Heart right ventricle (tissue), 16 donors: ENCODE data around the gene ATPAF2. TPM values are rescaled to one million over a fixed set of nuclear protein-coding genes. Genes with fewer than 3 reads are reported as not detected.

Experiments
- ATAC-seq, 8 donors: fragments of 200-7000 bp; cut with Tn5 transposase; one replicate each; pipeline ENCODE4 v1.9.1; 2020; ENCODE audit warnings: mild to moderate bottlenecking in 8 of 8, moderate library complexity in 8 of 8, moderate number of reproducible peaks in 1 of 8
- DNase-seq, 2 donors: peaks; one replicate each; pipeline ENCODE4 v3.0.0-alpha.2; 2020
- H3K27ac ChIP-seq, 10 donors: fragments of 200-600 bp; sonication (generic) in 2 of 10; one replicate each; pipeline versions ENCODE4 v1.5.0 to v1.8.0; 2020 to 2022; ENCODE audit warnings: mild to moderate bottlenecking in 3 of 10
- H3K27me3 ChIP-seq, 7 donors: fragments of 200-600 bp; one replicate each; pipeline ENCODE4 v1.8.0; 2021 to 2022; ENCODE audit warnings: mild to moderate bottlenecking in 2 of 7
- H3K36me3 ChIP-seq, 9 donors: fragments of 200-600 bp; sonication (generic) in 1 of 9; one replicate each; pipeline versions ENCODE4 v1.5.0 to v1.8.0; 2020 to 2022; ENCODE audit warnings: mild to moderate bottlenecking in 2 of 9
- H3K4me1 ChIP-seq, 9 donors: fragments of 200-600 bp; sonication (generic) in 1 of 9; one replicate each; pipeline versions ENCODE4 v1.5.0 to v1.8.0; 2020 to 2022; ENCODE audit warnings: mild to moderate bottlenecking in 4 of 9
- H3K4me3 ChIP-seq, 10 donors: fragments of 200-600 bp; sonication (generic) in 2 of 10; one replicate each; pipeline versions ENCODE4 v1.5.0 to v1.8.0; 2020 to 2022; ENCODE audit warnings: mild to moderate bottlenecking in 7 of 10, moderate library complexity in 2 of 10
- H3K9me3 ChIP-seq, 11 donors: fragments of 200-600 bp in 10 of 11; sonication (generic) in 2 of 11; one replicate each; pipeline versions ENCODE4 v1.5.0 to v1.8.0; 2013 to 2022; ENCODE audit warnings: mild to moderate bottlenecking in 2 of 11, control low read depth in 1 of 11, moderate library complexity in 1 of 11
- CTCF ChIP-seq, 9 donors: fragments of 200-600 bp; sonication (generic) in 2 of 9; IDR thresholded peaks; one replicate each; pipeline versions ENCODE4 v1.5.0 to v1.8.0; 2021 to 2022; ENCODE audit warnings: antibody characterized with exemption in 9 of 9, mild to moderate bottlenecking in 5 of 9, moderate library complexity in 1 of 9
- WGBS, 2 donors: extraction: QIAGEN DNeasy Blood & Tissue Kit; methylation state at CpG; one replicate each; pipeline ENCODE4 v1.1.7; 2013; ENCODE audit warnings: inconsistent platforms in 1 of 2; 5-methylcytosine and 5-hydroxymethylcytosine counted together
- intact Hi-C, 10 donors: fragments of 100-400 bp; cut with DNase I; formaldehyde crosslinking; loops; one replicate each; pipeline versions ENCODE4 v1.11.1 to v1.14.2; 2022
- polyA plus RNA-seq, 2 donors: library from polyadenylated mRNA; stranded (reverse); fragments of 200-250 nt; gene quantifications; one replicate each; pipeline ENCODE4 v1.2.3, GENCODE V29; 2013
- total RNA-seq, 10 donors: library from RNA; stranded (reverse); fragmentation: NEBNext Ultra II Directional in 3 of 10; extraction: Animal tissue kit (Norgen Biotek cat#: 25700) in 3 of 10; gene quantifications; one replicate each; pipeline versions ENCODE4 v1.2.1 to v1.2.4, GENCODE V29; 2021 to 2023
- donor health status: Arrhythmogenic right ventricular cardiomyopathy.
- donor health status: ischemic (EF 13 %, LVEDD 7.1; RV severe dilation, severe dysfunction).
- donor health status: healthy with polysubstance abuse.
- donor health status: DM: no; HTN: yes; CAD: no.
- donor health status: DM: no; HTN: no; CAD: no.
- donor health status: ischemic (EF 25% LVEDD 6.9; RV normal size, moderate dysfunction).
- donor health status: ischemic (EF 25% LVEDD 5.7; RV mildly dilated, moderate dysfunction).
- donor health status: healthy.
- donor health status: DM: yes; HTN: yes; CAD: no.
- donor health status: Ischemic cardiomyopathy.
- donor health status: ischemic (EF 35%, LVEDD 5.7; RV mildly dilated, moderate dysfunction).
- donor health status: nonischemic (EF 11% LVEDD 7.7; RV severe dilation, severe dysfunction).
- donor health status: DM: yes; HTN: yes; CAD: no.
- donor health status: PGD.
- donor health status: ischemic (EF 29% LVEDD 5.4; RV normal size, mild dysfunction).
- donor health status: nonischemic (EF 23%, LVEDD 6.1; RV moderate dilation, normal function).

The ATPAF2 gene
- total and polyA plus RNA-seq, 12 donors, result 21.5 to 55.8 (median 37.4) TPM

- Histone ChIP-seq H3K9me3 (no peaks in the 10 kb centered on the region), H3K36me3 (peaks cover 0 to 3% (median 0%) of the 10 kb centered on the region in 9 donors), H3K4me3 (no peak overlapping the region), H3K27me3 (no peaks in the 10 kb centered on the region), H3K27ac (no peak overlapping the region), H3K4me1 (no peaks in the 10 kb centered on the region)
- no peak for ATAC-seq
- intact Hi-C loops, result no loop called here
- no peak for DNase-seq
- TF ChIP-seq CTCF (IDR thresholded peaks at IDR 0.05), result no peak
- 88 to 90% methylated on average over 7 of the region's 7 CpGs for WGBS, 2 donors
Observed at GRCh38 chr17:17988427-17988945, 50.5 kb downstream of the ATPAF2 start.

- H3K27me3 ChIP-seq, result no peaks in the 10 kb centered on the region
- 88 to 91% methylated on average over 14 of the region's 14 CpGs for WGBS, 2 donors
- no peak for ATAC-seq
- no peak overlapping the region for H3K4me3 ChIP-seq
- H3K36me3 ChIP-seq, result peaks cover 0 to 3% (median 0%) of the 10 kb centered on the region in 9 donors
- no peak for DNase-seq
- no peak overlapping the region for H3K27ac ChIP-seq
- TF ChIP-seq CTCF (IDR thresholded peaks at IDR 0.05), result no peak
- no peaks in the 10 kb centered on the region for H3K4me1 ChIP-seq
- intact Hi-C loops, result no loop called here
- H3K9me3 ChIP-seq, result no peaks in the 10 kb centered on the region
Observed at GRCh38 chr17:17987901-17988300, 51.1 kb downstream of the ATPAF2 start.

DNA sequence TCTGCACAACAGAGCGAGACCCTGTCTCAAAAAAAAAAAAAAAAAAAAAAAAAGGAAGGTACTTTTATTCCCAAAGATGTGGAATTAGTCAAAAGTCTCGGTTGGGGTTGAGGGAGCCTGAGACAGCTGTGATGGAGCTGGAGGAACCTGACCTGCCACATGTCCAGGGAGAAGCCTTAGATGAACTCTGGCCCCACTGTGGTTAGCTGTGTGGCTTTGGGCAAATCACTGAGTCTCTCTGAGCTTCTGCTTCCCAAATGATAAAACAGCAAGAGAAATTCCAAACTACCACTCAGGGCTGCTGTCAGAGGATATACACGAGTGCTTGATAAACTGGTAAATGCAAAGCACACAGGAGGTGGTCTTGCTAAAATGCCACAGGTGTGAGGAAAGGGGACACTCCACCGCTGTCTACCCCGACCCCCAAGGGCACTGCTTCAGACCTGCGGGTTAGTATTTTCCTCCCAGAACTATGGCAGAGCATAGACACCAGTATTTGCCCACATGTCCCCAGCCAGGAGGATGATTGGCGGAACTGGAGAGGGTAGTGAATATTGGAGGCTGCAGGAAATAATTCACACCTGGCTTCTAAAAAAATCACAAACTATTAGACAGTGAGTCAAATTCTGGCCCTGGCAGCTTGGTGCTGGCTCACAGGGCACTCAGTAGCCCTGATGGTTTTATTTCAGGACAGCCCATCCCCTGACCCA lies 51.6 kb downstream of the ATPAF2 start:
- H3K9me3 ChIP-seq, result no peaks in the 10 kb centered on the region
- no peaks in the 10 kb centered on the region for H3K4me1 ChIP-seq
- no peak overlapping the region for H3K4me3 ChIP-seq
- H3K36me3 ChIP-seq, result peaks cover 0 to 3% (median 0%) of the 10 kb centered on the region in 9 donors
- DNase-seq (no peak), ATAC-seq (no peak)
- 87 to 88% methylated on average over 7 of the region's 7 CpGs for WGBS, 2 donors
- no peak for TF ChIP-seq CTCF (IDR thresholded peaks at IDR 0.05)
- H3K27me3 ChIP-seq, result no peaks in the 10 kb centered on the region
- H3K27ac ChIP-seq, result no peak overlapping the region
- intact Hi-C loops, result no loop called here

DNA sequence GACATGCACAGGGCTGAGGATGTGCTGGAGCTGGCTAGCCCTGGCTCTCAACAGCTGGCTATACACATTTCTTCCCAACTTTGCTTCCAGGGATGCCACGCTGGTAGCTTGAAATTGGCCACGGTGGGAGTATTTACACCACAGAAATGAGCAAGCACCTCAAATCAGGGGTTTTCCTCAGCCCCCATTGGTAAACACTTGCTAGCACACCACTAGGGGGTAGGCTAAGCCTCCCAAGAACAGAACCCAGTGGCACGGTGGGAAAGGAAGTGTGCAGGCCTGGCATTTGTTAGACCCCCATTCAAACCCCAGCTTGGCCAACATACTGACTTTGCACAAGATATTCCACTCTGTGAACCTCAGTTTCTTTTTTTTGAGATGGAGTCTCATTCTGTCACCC lies 53.4 kb downstream of the ATPAF2 start:
- Histone ChIP-seq H3K4me1 (no peaks in the 10 kb centered on the region), H3K4me3 (no peak overlapping the region), H3K9me3 (no peaks in the 10 kb centered on the region), H3K27ac (no peak overlapping the region), H3K27me3 (no peaks in the 10 kb centered on the region), H3K36me3 (peaks cover 0 to 3% (median 0%) of the 10 kb centered on the region in 9 donors)
- 78 to 86% methylated on average over 3 of the region's 3 CpGs for WGBS, 2 donors
- ATAC-seq (no peak), DNase-seq (no peak)
- intact Hi-C loops, result no loop called here
- TF ChIP-seq CTCF (IDR thresholded peaks at IDR 0.05), result peak in 3 of 9 donors; percentile 12 to 16 (median 14)
